Measurements from ENCODE around the gene NPAS4. TPM values are rescaled to one million over a fixed set of nuclear protein-coding genes. Genes with fewer than 3 reads are reported as not detected.

The NPAS4 gene
- total and polyA plus RNA-seq, 2 of the 4 experiments (the other 2 are of a cell fraction): under 0.01 to 0.77 TPM

DNA sequence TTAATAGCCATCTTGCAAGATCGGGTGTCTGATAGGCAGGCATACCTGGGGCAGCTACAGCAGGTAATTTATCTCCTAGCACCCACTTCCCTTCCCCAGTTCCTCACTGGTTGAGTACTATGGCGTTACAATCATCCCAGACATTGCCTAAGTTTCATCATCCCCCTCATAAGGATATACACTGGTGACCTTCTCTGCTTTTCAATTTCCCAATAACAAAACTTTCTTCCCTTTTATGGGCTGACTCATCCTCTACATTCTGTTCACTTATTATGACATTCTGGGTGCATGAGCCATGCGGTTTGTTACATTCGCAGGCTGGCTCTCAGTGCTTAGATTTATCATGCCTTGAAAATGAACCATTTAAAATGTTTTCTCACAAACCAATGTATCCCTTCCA, 22.8 kb downstream of the NPAS4 start:
- Histone ChIP-seq H3K27ac (ENCODE audit: insufficient read depth, low read length) (peak overlapping the region; percentile 92), H4K91ac (ENCODE audit: insufficient read depth, low read depth, low read length) (peak overlapping the region; percentile 60; the same call in 1 of the 2 replicates), H3K56ac (ENCODE audit: extremely low read depth, insufficient read depth, low read length) (no peak overlapping the region), H4K5ac (ENCODE audit: low read depth, low read length) (peak overlapping the region; percentile 0; the same call in 1 of the 2 replicates), H4K20me1 (ENCODE audit: insufficient read depth, low read length) (0 out of 2 replicates have a peak, but pooled peaks cover 2% of the 10 kb centered on the region), H3K23ac (ENCODE audit: low read depth, low read length) (no peak overlapping the region), H2BK15ac (ENCODE audit: low read depth, low read length) (peak overlapping the region; percentile 64; the same call in 1 of the 3 replicates), H3K27me3 (ENCODE audit: control insufficient read depth, insufficient read depth, low read length) (peaks cover 13% of the 10 kb centered on the region), H3K18ac (ENCODE audit: low read depth, low read length) (peak overlapping the region; percentile 6), H4K8ac (ENCODE audit: low read depth in 2 of 2, low read length in 2 of 2) (peak overlapping the region; percentile 20 to 66; a peak in 3 of 4 replicates), H3K4ac (ENCODE audit: low read depth, low read length) (peak overlapping the region; percentile 74), H3K4me3 (ENCODE audit: insufficient read depth, low read depth, low read length) (no peak overlapping the region), H3K9ac (ENCODE audit: low read depth, low read length) (no peak overlapping the region), H2AK9ac (replicated peaks; ENCODE audit: low read depth, low read length, poor library complexity) (no peak overlapping the region), H3K9me1 (ENCODE audit: insufficient read depth, low read length) (0 out of 2 replicates have a peak, but pooled peaks cover 2% of the 10 kb centered on the region), H2AK5ac (ENCODE audit: low read depth, low read length) (peak overlapping the region; percentile 71), H3K79me1 (ENCODE audit: low read depth in 1 of 2, low read length in 2 of 2) (no peaks in the 10 kb centered on the region), H3K14ac (replicated peaks; ENCODE audit: low read depth, low read length) (peak overlapping the region; percentile 60; the same call in 1 of the 2 replicates), H2BK5ac (ENCODE audit: low read depth, low read length, poor library complexity, severe bottlenecking) (peak overlapping the region; percentile 91), H3K4me1 (ENCODE audit: control insufficient read depth, insufficient read depth, low read length) (peaks cover 6% of the 10 kb centered on the region), H2AFZ (replicated peaks; ENCODE audit: low read length, poor library complexity) (peak overlapping the region; percentile 18), H3K4me2 (ENCODE audit: low read depth, low read length) (no peak overlapping the region), H2BK20ac (ENCODE audit: low read depth, low read length) (peak overlapping the region; percentile 86), H3K9me3 (ENCODE audit: control insufficient read depth, insufficient read depth, low read length) (peaks cover 5% of the 10 kb centered on the region), H3K36me3 (ENCODE audit: control insufficient read depth, insufficient read depth, low read length) (no peaks in the 10 kb centered on the region), H2BK120ac (ENCODE audit: low read depth, low read length) (peak overlapping the region; percentile 83)
- POLR2A ChIA-PET (ENCODE audit: unreplicated experiment): no interaction called here
- BruUV-seq (replicated peaks): no TSS peak
- DNase-seq (peak; percentile 92), ATAC-seq (ENCODE audit: low read depth) (peak; percentile 56)
- in situ Hi-C loops (cut with MboI; ENCODE audit: low sequenced_read_pairs) (no loop called here), intact Hi-C loops (cut with micrococcal nuclease) (no loop called here), dilution Hi-C loops (cut with HindIII; ENCODE audit: low sequenced_read_pairs, unreplicated experiment) (no loop called here)
- TF ChIP-seq ELK1 (IDR thresholded peaks at IDR 0.05; ENCODE audit: borderline replicate concordance, low read depth, low read length): no peak
- 0 out of 2 replicates have a peak, but pooled peaks have one; percentile 44 for TF ChIP-seq MXI1 (IDR thresholded peaks at IDR 0.05; ENCODE audit: borderline replicate concordance, low read depth, low read length)
- peak; percentile 27 for TF ChIP-seq BHLHE40 (IDR thresholded peaks at IDR 0.05; ENCODE audit: low read depth, low read length)
- TF ChIP-seq FOS (IDR thresholded peaks at IDR 0.05; ENCODE audit: low read depth, low read length): peak; percentile 80
- TF ChIP-seq CEBPB (IDR thresholded peaks at IDR 0.05; ENCODE audit: low read depth, low read length): peak; percentile 96
- CTCF ChIA-PET: no interaction called here
- WGBS, 2 experiments (ENCODE audit: extremely low coverage in 2 of 2, insufficient read length in 1 of 2): 44% methylated on average over 4 of the region's 4 CpGs; no CpG with 5 or more reads in 1 of the 2 experiments
